HG02938 (cell line): ENCODE data around the gene TMPRSS3.

Experiments
- ATAC-seq: cut with Tn5 transposase; IDR thresholded peaks from one replicate; pipeline ENCODE4 v1.9.1; 2021; ENCODE audit warnings: mild to moderate bottlenecking, moderate library complexity; ENCODE audit not compliant: unreplicated experiment

Gene TMPRSS3

DNA sequence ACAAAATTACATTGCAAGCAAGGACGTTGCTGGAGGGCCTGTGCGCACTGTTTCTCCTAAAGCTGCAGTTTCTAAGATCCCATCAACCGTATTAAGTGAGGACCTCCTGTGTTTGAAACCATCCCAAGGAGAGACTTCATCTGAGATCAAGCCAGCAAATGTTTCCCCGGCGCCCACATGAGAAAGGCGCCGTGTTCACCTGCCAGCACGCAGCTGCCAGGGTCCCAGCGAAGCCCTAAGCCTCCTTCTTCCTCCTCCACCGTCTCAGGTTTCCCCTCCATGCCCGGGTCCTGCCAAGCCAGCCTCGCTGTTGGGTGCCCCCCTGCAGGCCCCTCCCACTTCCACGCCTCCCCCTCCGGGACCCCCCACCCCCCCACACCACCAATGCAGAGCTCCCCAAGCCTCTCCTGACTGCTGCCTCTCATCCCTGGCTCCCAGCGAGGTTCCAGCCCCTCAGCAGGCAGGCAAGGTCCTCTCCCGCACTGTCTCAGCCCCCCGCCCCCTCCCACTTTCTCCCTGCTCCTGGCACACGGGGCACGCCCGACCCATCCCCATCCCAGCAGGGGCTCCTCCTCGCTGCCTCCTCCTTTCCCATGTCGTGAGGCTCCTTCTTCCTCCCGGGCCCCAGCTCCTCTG is 20.9 kb downstream of the TMPRSS3 start:
- ATAC-seq: no peak

DNA sequence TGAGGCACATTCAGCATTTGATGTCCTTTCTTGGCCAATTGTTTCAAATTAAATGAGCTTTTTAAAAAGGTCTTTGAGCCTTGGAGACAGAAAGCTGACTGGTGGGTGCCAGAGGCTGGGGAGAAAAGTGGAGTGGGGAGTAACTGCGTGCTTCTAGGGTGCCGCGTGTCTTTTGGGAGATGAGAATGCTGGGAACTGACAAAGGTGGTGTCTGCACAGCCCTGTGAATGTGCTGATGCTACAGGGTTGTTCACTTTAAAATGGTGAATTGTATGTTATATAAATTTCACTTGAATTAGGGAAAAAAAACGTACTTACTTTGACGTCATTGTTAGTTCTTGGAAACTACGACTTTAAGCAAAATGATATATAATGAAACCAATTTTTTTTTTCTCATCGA is 21.4 kb downstream of the TMPRSS3 start:
- ATAC-seq: no peak

DNA sequence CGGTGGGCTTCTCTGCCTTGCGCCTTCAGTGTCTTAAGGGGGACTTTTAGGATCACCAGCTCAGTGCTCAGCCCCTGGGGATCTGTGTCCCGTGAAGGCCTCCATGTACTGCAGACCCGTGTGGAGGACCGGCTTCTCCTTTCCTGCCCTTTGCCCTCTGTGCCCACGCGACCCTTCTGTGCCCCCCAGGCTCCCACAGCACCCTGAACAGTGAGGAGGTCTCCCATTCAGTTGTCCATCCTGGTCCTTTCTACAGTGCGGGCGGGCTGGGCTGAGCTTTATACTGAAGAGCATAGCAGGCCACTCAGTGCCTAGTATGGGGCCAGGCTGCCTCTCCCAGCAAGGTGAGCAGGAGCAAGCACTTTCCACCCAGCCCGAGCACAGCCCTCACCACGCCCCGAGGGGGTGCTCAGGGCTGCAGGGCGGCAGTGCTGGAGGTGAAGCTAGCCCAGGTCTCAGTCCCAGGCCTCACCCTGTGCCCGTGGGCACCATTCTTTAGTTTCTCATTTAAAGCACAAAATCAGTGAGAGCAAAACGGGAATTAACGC is 21.9 kb downstream of the TMPRSS3 start:
- ATAC-seq: no peak

DNA sequence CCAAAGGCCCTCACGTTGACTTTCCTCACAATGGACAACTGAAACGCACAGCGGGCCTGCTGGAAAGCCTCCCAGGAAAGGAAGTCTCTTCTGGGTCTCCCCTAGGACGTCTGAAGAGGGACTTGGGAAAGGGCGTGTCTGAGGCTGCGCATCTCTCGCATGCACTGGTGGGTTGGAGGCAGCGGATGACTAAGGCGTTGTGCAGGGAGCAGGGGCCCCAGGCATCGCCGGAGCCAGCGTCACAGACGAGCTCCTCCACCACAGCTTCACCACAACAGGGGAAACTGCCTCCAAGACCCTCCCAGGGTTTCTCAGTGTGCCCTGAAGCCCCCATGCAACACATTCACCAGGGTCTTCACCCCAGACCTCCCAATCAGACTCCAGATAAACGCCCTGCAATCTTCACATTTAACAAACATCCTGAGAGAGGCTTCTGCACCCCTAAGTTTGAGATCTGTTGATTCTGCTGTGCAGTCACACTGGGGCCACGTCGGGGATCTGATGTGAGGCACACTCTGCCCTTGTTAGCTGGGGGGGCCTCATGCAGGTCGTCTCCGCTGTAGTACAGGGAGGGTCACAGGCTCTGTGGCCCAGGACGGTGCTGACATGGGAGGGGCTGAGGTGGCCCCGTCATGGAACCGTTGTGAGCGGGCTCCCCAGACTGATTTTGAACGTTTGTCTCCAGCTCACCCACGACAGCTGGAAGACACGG is 22.5 kb downstream of the TMPRSS3 start:
- ATAC-seq: no peak

DNA sequence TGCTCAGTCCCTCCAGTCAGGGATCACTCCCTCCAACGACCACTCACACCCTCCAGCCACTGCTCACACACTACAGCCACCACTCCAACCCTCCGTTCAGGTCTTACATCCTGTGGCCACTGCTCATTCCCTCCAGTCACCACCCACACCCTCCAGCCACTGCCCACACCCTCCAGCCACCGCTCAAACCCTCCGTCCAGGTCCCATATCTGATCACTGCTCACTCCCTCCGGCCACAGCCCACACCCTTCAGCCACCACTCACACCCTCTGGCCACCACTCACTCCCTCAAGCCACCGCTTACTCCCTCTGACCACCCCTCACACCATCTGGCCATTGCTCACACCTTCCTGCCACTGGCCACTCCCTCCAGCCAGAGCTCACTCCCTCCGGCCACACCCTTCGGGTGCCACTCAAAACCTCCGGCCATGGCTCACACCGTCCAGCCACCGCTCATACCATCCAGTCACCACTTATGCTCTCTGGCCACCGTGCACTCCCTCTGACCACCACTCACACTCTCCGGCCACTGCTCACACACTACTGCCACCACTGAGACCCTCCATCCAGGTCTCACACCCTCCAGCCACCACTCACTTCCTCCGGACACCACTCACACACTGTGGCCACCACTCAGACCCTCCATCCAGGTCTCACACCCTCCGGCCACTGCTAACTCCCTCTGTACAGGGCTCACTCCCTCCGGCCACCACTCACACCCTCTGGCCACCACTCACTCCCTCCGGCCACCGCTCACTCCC is 24.8 kb downstream of the TMPRSS3 start:
- ATAC-seq: no peak

DNA sequence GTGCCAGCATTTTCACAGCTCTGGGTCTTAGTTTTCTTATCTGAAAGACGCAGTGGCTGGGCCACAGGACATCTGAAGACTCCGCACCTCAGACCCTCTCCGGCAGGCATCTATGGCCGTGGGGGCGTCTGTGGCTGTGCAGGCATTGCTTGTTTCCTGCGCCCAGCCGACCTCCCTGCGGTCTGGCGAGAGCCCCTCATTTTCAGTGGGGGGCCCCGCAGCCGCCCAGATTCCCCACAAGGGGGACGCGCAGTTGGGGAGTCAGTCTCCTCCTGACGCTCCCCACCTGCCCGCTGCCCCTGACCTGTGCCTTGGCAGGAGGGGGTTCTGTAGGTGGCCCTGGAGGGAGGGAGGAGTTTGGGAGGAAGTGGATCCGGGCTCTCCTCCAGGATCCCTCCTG is 26.0 kb downstream of the TMPRSS3 start:
- ATAC-seq: no peak

DNA sequence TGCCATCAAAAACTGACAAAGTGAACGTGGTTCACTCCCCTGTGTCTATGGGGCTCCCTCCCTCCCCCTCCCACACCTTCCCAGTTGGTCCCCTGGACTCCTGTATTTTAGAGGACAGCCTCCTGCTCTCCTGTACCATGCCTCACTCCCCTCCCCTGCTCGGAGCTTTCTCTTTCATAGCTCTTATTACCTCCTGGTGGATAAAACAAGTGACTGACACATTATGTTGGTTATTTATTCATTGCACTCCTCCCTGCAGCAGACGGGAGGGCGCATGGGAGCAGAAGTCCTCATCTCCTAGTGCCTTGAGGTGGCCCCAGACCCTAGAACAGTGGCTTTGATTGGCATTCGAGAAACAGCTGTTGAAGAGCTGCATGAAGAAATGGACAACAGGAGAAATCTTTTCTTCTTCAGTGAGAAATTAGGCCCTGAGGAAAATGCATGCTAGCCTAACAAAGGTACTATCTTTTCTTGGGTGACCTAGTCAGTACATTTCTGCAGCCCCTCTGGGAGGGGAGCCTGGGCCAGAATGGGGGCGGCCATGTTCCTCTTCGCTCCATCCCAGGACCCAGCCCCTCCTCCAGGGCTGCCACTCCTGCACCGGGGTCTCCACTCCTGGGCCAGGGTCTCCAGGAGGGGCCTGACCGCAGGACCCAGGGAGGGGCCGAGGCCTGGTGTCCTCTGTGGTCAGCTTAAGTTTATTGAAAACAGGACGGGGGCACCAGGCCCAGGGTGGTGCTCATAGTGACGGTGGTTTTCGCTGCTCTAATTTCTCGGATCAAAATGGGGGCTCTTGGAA is 28.3 kb downstream of the TMPRSS3 start:
- no peak for ATAC-seq

DNA sequence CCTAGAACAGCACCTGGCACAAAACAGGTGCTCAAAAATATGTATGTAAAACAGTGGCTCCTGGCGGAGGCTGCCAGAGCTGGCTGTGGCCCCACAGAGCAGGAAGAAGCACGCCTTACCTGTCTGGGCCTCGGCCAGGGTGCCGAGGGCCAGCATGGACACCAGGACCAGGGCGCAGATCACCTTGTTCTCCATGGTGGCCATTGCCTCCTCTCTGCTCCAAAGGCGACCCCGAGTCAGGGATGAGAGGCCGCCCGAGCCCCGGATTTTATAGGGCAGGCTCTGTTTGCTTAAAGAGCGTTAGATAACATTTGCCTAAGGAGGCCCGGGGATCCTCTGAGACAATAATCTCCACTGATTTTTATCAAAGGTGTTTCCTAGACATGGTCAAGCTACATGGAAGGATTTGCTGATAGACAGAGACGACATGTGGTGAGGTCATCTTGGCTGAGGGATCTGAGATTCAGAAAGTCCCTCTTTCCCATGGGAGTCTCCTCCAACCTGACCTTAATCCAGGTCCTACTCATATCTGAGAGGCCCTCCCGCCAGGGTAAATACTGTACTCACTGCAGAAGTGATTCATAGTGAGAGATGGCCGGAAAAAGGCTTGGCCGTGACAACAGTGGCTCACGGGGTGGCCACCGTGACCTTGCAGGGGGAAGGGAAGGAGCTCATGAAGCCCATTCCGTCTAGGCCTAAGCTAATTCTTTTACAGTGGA is 29.4 kb downstream of the TMPRSS3 start, which contains the start of gene TFF1:
Gene TFF1, minus strand, starts transcription at position 244 of the 719 bp plus-strand sequence. Its CDS starts 40 bp downstream, at position 204.
- ATAC-seq: no peak

DNA sequence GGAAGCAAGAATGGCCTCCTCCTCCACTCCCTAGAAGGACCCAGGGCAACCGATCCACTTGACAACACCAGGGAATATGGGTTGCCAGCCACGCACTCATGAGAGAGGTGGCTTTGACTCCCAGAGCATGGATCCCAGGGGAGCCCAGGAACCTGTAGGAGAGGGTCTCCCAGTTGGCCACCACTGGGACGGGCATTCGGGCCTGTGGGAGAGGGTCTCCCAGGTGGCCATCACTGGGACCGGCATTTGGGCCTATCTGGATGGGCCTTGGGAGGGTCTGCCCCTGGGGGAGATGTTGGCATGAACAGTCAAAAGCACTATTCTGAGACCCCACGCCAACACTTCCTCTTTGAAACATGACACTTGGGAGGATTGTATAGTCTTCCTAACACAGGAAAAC is 30.1 kb downstream of the TMPRSS3 start:
- ATAC-seq: no peak

DNA sequence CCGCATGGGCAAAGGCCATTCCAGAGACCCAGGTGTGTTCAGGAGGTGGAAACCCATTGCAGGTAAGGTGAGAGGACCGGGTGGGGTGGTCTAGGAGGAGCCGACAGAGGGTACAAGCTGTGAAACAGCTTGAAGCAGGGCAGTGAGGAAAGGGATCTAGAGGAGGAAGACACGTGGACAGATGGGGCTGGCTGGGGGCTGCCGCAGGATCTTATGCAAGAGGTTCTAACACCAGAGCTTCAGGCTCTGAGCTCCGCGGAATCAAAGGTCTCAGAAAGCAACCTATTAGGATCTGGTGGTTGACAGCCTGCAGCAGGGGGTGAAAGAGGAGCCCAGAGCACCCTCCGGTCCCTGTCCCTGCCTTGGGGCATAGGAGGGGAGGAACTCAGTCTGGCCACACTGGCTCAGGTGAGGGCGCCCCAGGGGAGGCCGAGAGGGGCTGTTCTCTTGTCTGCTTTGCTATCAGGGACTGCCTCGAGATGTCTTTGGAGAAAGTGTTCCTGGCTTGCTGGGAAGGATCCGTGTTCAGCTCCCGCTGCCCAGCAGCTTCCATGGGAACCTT is 31.5 kb downstream of the TMPRSS3 start:
- ATAC-seq: no peak

DNA sequence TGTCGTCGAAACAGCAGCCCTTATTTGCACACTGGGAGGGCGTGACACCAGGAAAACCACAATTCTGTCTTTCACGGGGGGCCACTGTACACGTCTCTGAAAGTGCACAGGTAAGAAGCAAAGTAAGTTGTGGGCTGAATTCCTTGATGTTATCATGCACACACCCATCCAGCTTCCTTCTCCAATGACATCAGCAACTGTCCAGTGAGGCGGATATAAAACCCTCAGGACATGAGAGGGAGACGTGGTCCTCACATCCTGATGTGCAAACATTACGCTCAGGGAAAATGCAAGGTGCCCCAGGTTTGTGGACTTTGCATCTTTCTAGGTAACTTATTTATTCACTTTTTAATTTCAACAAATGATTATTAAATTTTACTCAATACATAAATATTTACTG is 32.5 kb downstream of the TMPRSS3 start:
- no peak for ATAC-seq

DNA sequence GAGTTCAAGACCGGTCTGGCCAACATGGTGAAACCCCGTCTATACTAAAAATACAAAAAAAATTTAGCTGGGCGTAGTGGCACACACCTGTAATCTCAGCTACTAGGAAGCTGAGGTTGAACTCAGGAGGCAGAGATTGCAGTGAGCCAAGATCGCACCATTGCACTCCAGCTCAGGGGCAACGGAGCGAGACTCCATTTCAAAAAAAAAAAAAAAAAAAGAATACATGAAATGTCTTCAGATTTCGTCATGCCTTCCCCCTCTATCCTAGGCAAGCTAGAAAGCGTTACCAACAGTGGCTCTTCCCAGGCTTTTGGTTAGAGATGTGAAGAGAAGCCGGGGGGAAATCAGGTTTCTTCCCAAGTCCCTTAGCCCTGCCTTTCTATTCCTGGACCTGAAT is 33.2 kb downstream of the TMPRSS3 start:
- ATAC-seq: no peak

DNA sequence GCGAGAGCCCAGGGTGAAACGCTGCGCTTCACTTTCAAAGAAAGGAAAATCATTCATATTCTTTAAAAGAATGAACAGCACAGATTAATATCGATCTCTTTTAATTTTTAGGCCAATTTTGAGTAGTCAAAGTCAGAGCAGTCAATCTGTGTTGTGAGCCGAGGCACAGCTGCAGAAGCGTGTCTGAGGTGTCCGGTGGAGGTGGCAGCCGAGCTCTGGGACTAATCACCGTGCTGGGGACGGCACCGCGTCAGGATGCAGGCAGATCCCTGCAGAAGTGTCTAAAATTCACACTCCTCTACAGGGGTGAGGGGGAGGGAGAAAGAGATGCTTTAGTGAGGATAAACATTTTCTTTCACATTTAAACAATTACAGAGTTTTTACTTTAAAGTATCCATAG is 33.7 kb downstream of the TMPRSS3 start:
- no peak for ATAC-seq

DNA sequence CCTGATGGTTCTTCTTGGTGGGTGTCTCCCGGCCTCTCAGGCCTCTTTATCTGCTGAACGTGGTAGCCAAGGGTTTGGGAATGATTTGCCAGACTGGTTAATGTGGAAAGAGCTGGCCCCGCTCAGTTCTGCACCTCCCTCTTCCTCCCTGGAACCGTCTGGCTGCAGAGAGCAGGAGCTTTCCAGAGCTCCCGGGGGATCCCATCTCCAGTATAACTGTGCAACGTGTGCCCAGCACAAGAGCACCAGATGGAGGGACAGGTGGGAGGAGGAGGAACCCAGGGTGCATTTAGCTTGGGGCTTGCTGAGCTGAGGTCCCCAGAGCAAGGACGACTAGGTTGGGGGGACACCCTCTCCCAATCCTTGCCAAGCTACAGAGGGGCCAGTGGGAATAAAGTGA is 34.6 kb downstream of the TMPRSS3 start:
- no peak for ATAC-seq

DNA sequence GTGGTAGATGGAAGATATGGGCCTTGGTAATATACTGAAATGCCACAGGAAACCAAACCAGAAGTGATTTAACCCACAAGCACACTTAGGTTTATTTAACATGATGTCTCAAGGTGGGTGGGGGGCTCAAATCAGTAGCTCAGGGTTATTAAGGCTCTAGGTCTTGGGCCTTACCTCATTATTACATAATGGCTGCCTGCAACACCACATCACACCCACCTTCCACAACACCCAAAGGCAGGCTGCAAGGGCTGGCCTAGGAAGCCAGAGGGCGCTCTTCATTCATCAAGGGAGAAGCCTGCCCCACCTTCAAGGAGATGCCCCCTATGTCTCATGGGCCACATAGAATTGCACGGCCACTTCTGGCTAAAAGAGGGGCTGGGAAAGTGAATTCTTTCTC is 35.5 kb downstream of the TMPRSS3 start:
- ATAC-seq: no peak

DNA sequence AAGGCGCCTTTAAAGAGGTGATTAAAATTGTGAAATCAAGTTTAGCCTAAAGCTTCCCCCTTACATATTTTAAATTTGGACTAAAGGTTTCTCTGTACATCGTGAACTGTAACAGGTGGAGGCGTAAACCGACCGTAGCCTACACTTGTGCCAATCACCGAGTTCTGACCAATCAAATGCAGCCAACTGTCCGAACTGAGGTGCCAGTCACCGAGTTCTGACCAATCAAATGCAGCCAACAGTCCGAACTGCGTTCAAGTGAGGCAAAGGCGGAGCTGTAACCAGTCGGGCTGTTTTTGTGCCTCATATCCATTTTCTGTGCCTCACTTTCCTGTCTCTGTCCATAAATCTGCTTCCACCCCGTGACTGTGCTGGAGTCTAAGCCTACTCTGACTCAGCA is 36.9 kb downstream of the TMPRSS3 start:
- ATAC-seq: no peak

DNA sequence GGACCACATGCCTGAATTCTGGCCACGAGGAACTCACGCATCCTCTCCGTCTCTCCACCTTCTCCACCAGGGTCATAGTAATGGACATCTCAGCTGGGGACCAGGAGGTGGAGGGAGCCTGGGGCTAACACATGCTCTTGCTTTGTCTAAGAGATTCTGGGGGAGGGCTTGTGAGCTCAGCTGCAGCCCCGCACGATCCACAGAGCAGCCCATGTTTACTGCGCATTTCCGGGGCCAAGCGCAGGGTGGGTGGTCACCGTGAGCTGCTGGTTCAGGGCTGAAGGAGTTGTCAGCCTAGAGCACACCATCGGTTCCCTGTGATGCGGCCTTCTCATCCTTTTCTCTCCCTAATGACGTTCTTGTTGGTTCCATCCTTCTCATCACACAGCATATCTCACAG is 37.6 kb downstream of the TMPRSS3 start:
- ATAC-seq: no peak

DNA sequence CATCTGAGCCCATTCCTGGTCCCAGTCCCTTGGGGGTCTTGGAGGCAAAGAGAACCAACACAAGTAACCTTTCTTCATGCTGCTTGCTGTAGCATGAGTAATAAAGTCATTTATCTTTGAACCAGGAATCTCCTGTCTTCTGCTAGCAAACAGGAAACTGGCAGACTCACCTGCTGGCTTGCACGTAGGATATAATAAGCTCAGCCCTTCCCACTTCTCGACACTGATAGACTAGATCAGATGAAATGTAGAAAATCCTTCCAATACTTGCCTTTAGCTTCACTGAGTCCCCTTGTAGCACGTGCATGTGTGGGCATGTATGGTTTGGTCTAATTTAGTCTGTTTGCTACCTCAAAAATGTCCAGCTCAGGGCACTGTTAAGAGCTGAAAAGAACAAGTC is 38.5 kb downstream of the TMPRSS3 start:
- no peak for ATAC-seq

DNA sequence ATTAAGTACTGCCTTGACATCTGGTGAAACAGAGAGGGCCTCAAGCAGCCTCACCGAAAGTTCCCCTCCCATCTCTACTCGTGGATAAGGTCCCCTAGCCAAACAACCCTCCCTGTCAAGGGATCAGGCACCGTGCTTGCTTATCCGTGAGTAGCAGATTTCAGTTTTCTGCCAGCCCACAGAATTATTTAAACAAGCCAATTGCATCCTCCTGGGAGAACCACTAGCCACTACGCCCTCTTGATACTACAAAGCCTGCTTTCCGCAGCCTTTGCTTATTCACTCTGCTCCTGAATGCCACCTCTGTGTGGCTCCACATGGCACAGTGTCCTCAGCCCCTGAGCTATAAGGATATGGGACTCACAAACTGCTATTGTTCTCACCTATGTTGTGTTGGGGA is 39.2 kb downstream of the TMPRSS3 start:
- no peak for ATAC-seq

DNA sequence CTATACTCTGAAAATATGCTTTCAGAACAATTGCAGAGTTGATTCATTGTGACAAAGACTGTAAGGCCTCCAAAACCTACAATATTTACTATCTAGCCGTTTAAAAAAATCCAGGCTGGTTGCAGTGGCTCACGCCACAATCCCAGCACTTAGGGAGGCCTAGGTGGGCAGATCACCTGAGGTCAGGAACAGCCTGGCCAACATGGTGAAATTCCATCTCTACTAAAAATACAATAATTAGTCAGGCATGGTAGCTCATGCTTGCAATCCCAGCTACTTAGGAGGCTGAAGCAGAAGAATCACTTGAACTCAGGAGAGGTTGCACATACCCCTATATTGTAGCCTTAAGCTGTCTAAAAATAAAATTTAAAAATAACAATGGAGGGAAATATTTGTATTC is 39.8 kb downstream of the TMPRSS3 start:
- no peak for ATAC-seq
